ENCODE measurements around the gene SPTBN4.

DNA sequence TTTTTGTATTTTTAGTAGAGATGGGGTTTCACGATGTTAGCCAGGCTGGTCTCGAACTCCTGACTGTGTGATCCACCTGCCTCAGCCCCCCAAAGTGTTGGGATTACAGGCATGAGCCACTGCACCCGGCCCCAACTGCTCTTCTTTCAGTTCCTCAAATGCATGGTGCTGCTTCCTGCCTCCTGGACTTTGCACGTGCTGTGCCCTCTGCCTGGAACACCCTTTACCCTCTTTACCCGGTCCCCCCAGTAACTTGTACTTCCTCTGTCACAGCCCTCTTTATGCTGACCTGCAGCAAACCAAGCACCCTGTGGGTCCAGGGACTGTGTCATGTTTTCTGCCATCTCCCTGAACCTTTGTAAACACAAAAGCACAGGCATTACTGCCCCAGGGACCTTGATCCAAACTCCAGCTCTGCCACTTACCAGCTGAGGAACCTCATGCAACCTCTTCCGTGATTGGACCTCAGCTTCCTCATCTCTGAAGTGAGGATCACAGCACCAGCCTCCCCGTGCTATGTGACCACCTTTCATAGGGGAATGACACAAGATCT, 5.1 kb upstream of the SPTBN4 start:
- TF ChIP-seq, protein P1, sequence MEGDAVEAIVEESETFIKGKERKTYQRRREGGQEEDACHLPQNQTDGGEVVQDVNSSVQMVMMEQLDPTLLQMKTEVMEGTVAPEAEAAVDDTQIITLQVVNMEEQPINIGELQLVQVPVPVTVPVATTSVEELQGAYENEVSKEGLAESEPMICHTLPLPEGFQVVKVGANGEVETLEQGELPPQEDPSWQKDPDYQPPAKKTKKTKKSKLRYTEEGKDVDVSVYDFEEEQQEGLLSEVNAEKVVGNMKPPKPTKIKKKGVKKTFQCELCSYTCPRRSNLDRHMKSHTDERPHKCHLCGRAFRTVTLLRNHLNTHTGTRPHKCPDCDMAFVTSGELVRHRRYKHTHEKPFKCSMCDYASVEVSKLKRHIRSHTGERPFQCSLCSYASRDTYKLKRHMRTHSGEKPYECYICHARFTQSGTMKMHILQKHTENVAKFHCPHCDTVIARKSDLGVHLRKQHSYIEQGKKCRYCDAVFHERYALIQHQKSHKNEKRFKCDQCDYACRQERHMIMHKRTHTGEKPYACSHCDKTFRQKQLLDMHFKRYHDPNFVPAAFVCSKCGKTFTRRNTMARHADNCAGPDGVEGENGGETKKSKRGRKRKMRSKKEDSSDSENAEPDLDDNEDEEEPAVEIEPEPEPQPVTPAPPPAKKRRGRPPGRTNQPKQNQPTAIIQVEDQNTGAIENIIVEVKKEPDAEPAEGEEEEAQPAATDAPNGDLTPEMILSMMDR (conservative IDR thresholded peaks at IDR 0.05) = no peak
- no peak for TF ChIP-seq EZH2 (IDR thresholded peaks at IDR 0.05; ENCODE audit: low read depth)

All from PC-9 (cell line).